Measurements from ENCODE around the gene MED12L. TPM values are rescaled to one million over a fixed set of nuclear protein-coding genes. Genes with fewer than 3 reads are reported as not detected.

MED12L gene
- total RNA-seq, 1 experiment from 2014 or later: 14.9 TPM

- peaks cover 0 to 3% (median 0%) of the 10 kb centered on the region in 3 experiments; a peak in 1 of 7 replicates for H3K36me3 Mint-ChIP-seq (ENCODE audit: insufficient read depth in 1 of 3, low read depth in 3 of 3)
- H3K4me1 Mint-ChIP-seq: peaks cover 34 to 37% of the 10 kb centered on the region in 2 experiments
Measured at GRCh38 chr3:151082880-151083838, 2.3 kb upstream of the MED12L start.

More at GRCh38 chr3:151082880-151083838, 2.3 kb upstream of the MED12L start:
- peaks cover 2% of the 10 kb centered on the region; the same call in 1 of the 2 replicates for H3K4me1 ChIP-seq (ENCODE audit: insufficient read depth, low read length)
- no peak overlapping the region for H3K4me3 Mint-ChIP-seq
- no peak overlapping the region for H2BK20ac ChIP-seq (ENCODE audit: low read depth, low read length, poor library complexity, severe bottlenecking)
- H2BK5ac ChIP-seq (ENCODE audit: insufficient read length, low read length): no peak overlapping the region
- no peak overlapping the region for H3K18ac ChIP-seq (ENCODE audit: insufficient read length, low read depth, low read length)
- no peak overlapping the region for H4K8ac ChIP-seq (replicated peaks; ENCODE audit: insufficient read length, low read depth, low read length)
- no peaks in the 10 kb centered on the region for H3K27me3 ChIP-seq (ENCODE audit: insufficient read depth, low read length)
- H3K27ac ChIP-seq (ENCODE audit: insufficient read length, low read depth, low read length): no peak overlapping the region
- H3K4me2 ChIP-seq (ENCODE audit: insufficient read depth, insufficient read length, low read length): no peak overlapping the region
- no peaks in the 10 kb centered on the region for H4K20me1 ChIP-seq (ENCODE audit: control insufficient read depth, insufficient read depth, insufficient read length)
- no peak overlapping the region for H3K4ac ChIP-seq (ENCODE audit: low read depth, low read length)
- H3K79me1 ChIP-seq (ENCODE audit: insufficient read depth, low read depth, low read length, poor library complexity, severe bottlenecking): no peaks in the 10 kb centered on the region
- no peak overlapping the region for H3K27ac Mint-ChIP-seq
- H4K91ac ChIP-seq (ENCODE audit: insufficient read length, low read depth, low read length): no peak overlapping the region
- no peak overlapping the region for H3K23ac ChIP-seq (ENCODE audit: insufficient read length, low read depth, low read length)
- peaks cover 26% of the 10 kb centered on the region for H3K27me3 Mint-ChIP-seq (ENCODE audit: low read depth)
- no peaks in the 10 kb centered on the region; the same call in 1 of the 2 replicates for H3K79me2 ChIP-seq (ENCODE audit: insufficient read depth, low read length)
- no peak overlapping the region for H3T11ph ChIP-seq (ENCODE audit: low read length)
- WGBS (ENCODE audit: extremely low coverage, insufficient read length, low lambda C conversion rate): no CpG with 5 or more reads among the region's 5 CpGs
- no peak overlapping the region for H3K56ac ChIP-seq (ENCODE audit: insufficient read length, low read depth, low read length)
- no peak for DNase-seq
- no peaks in the 10 kb centered on the region for H3K9me3 ChIP-seq (ENCODE audit: control insufficient read depth, low read depth, low read length)
- H3K23me2 ChIP-seq (ENCODE audit: insufficient read length, low read depth, low read length, poor library complexity, severe bottlenecking): peaks cover 15% of the 10 kb centered on the region
- H2AFZ ChIP-seq (ENCODE audit: low read length): no peak overlapping the region
- H3K9ac ChIP-seq (ENCODE audit: extremely low read depth, insufficient read length, low read length): no peak overlapping the region
- H2BK15ac ChIP-seq (ENCODE audit: low read depth, low read length): no peak overlapping the region
- no peaks in the 10 kb centered on the region for H3K9me3 Mint-ChIP-seq
- no peak overlapping the region for H2BK12ac ChIP-seq (ENCODE audit: insufficient read length, low read depth, low read length)
- TF ChIP-seq, protein P1, sequence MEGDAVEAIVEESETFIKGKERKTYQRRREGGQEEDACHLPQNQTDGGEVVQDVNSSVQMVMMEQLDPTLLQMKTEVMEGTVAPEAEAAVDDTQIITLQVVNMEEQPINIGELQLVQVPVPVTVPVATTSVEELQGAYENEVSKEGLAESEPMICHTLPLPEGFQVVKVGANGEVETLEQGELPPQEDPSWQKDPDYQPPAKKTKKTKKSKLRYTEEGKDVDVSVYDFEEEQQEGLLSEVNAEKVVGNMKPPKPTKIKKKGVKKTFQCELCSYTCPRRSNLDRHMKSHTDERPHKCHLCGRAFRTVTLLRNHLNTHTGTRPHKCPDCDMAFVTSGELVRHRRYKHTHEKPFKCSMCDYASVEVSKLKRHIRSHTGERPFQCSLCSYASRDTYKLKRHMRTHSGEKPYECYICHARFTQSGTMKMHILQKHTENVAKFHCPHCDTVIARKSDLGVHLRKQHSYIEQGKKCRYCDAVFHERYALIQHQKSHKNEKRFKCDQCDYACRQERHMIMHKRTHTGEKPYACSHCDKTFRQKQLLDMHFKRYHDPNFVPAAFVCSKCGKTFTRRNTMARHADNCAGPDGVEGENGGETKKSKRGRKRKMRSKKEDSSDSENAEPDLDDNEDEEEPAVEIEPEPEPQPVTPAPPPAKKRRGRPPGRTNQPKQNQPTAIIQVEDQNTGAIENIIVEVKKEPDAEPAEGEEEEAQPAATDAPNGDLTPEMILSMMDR (conservative IDR thresholded peaks at IDR 0.05): no peak
- no peak overlapping the region for H3K14ac ChIP-seq (ENCODE audit: insufficient read depth, low read length)
- no peak overlapping the region for H4K5ac ChIP-seq (ENCODE audit: insufficient read length, low read depth, low read length)
- H2BK120ac ChIP-seq (ENCODE audit: low read depth, low read length, poor library complexity, severe bottlenecking): no peak overlapping the region
- no peak overlapping the region for H2AK5ac ChIP-seq (ENCODE audit: insufficient read length, low read length)

Measured in H9 (cell line).